K562 (cell line): ENCODE data around the gene INKA2.

Experiments used
- ATF2 ChIP-seq: sonication (generic); formaldehyde crosslinking; IDR thresholded peaks from 2 replicates; pipeline ENCODE4 v1.8.1; 2022; ENCODE audit warnings: missing genetic modification reagents
- CHD4 ChIP-seq: fragments of 200-600 bp; sonication (generic); IDR thresholded peaks from 3 replicates; pipeline ENCODE4 v1.6.1; 2012; ENCODE audit warnings: low read depth, mild to moderate bottlenecking, mixed read lengths, low read length, inconsistent platforms; ENCODE audit not compliant: insufficient read depth, insufficient replicate concordance, poor library complexity, severe bottlenecking
- MTA2 ChIP-seq: fragments of 450-650 bp; IDR thresholded peaks from 2 replicates; pipeline ENCODE4 v1.6.1; 2016; ENCODE audit warnings: low read depth
- POLR2AphosphoS5 ChIP-seq: IDR thresholded peaks from 2 replicates; pipeline ENCODE4 v1.6.1; 2011; ENCODE audit warnings: mild to moderate bottlenecking, low read depth, low read length, moderate library complexity; ENCODE audit not compliant: control insufficient read depth, insufficient read depth
- SIRT6 ChIP-seq: IDR thresholded peaks from one replicate; pipeline ENCODE4 v1.6.1; 2012; ENCODE audit warnings: low read depth, mild to moderate bottlenecking, control low read depth, inconsistent platforms, low read length, moderate library complexity
- STAT5B ChIP-seq: fragments of 250-450 bp; sonication (Bioruptor Pico); IDR thresholded peaks from 2 replicates; pipeline ENCODE4 v1.8.0; 2021; ENCODE audit warnings: mild to moderate bottlenecking, inconsistent platforms
- TCF7L2 ChIP-seq: fragments of 150-350 bp; IDR thresholded peaks from 2 replicates; pipeline ENCODE4 v1.6.1; 2016; ENCODE audit warnings: low read depth, mild to moderate bottlenecking, low read length, moderate library complexity
- TEAD2 ChIP-seq: fragments of 450-650 bp; IDR thresholded peaks from 2 replicates; pipeline ENCODE4 v1.6.1; 2016; ENCODE audit warnings: missing genetic modification characterization, control low read depth, missing compliant biosample characterization
- TGIF2 ChIP-seq: sonication (generic); formaldehyde crosslinking; IDR thresholded peaks from 2 replicates; pipeline ENCODE4 v1.8.1; 2022; ENCODE audit warnings: mild to moderate bottlenecking, missing genetic modification reagents, moderate library complexity
- USF1 ChIP-seq: sonication (generic); formaldehyde crosslinking; IDR thresholded peaks from 2 replicates; pipeline ENCODE4 v1.9.0; 2022; ENCODE audit warnings: mild to moderate bottlenecking, missing genetic modification reagents
- ZBTB8A ChIP-seq: fragments of 450-650 bp; IDR thresholded peaks from 2 replicates; pipeline ENCODE4 v1.6.1; 2018; ENCODE audit warnings: mild to moderate bottlenecking, moderate library complexity; ENCODE audit not compliant: partially characterized antibody
- TF ChIP-seq, protein P1 (sequence below), 3 experiments: IDR thresholded peaks in 2 of 3; conservative IDR thresholded peaks in 1 of 3; 2 replicates each; pipeline ENCODE4 v1.5.1; 2011 to 2012; ENCODE audit warnings: low read length in 3 of 3, mild to moderate bottlenecking in 3 of 3, control low read depth in 2 of 3, improper control_type of control experiment in 1 of 3, inconsistent platforms in 1 of 3, low read depth in 1 of 3, mixed read lengths in 1 of 3, moderate library complexity in 1 of 3; ENCODE audit not compliant: insufficient read depth in 2 of 3
- TF ChIP-seq, protein P2 (sequence below), 2 experiments: fragments of 450-650 bp; formaldehyde crosslinking in 1 of 2; IDR thresholded peaks; 2 replicates each; pipeline versions ENCODE4 v1.4.0 to v1.6.1; 2014 to 2020; ENCODE audit warnings: mild to moderate bottlenecking in 2 of 2, borderline replicate concordance in 1 of 2, low read depth in 1 of 2
- TF ChIP-seq, protein P3 (sequence below), 2 experiments: fragments of 450-650 bp in 1 of 2; sonication (generic) in 1 of 2; formaldehyde crosslinking in 1 of 2; IDR thresholded peaks in 1 of 2; conservative IDR thresholded peaks in 1 of 2; 2 replicates each; pipeline versions ENCODE4 v1.6.1 to v1.8.1; 2016 to 2023; ENCODE audit warnings: mild to moderate bottlenecking in 2 of 2, moderate library complexity in 2 of 2, inconsistent platforms in 1 of 2, missing genetic modification reagents in 1 of 2

GRCh38 chr1:111749628-111750027, 10.4 kb upstream of the INKA2 start:
- TF ChIP-seq TGIF2 (CRISPR knock-in tag) = no peak
- TF ChIP-seq POLR2AphosphoS5 = no peak
- TF ChIP-seq, protein P1, sequence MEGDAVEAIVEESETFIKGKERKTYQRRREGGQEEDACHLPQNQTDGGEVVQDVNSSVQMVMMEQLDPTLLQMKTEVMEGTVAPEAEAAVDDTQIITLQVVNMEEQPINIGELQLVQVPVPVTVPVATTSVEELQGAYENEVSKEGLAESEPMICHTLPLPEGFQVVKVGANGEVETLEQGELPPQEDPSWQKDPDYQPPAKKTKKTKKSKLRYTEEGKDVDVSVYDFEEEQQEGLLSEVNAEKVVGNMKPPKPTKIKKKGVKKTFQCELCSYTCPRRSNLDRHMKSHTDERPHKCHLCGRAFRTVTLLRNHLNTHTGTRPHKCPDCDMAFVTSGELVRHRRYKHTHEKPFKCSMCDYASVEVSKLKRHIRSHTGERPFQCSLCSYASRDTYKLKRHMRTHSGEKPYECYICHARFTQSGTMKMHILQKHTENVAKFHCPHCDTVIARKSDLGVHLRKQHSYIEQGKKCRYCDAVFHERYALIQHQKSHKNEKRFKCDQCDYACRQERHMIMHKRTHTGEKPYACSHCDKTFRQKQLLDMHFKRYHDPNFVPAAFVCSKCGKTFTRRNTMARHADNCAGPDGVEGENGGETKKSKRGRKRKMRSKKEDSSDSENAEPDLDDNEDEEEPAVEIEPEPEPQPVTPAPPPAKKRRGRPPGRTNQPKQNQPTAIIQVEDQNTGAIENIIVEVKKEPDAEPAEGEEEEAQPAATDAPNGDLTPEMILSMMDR (IDR thresholded peaks at IDR 0.05 in 2 of 3, conservative IDR thresholded peaks at IDR 0.05 in 1 of 3; ENCODE audit: insufficient read depth in 2 of 3, low read depth in 1 of 3, low read length in 3 of 3) = no peak
- TF ChIP-seq TCF7L2 = no peak
- TF ChIP-seq MTA2 = no peak
- TF ChIP-seq SIRT6 = no peak
- no peak for TF ChIP-seq CHD4
- no peak for TF ChIP-seq STAT5B (CRISPR knock-in tag)
- TF ChIP-seq, protein P2, sequence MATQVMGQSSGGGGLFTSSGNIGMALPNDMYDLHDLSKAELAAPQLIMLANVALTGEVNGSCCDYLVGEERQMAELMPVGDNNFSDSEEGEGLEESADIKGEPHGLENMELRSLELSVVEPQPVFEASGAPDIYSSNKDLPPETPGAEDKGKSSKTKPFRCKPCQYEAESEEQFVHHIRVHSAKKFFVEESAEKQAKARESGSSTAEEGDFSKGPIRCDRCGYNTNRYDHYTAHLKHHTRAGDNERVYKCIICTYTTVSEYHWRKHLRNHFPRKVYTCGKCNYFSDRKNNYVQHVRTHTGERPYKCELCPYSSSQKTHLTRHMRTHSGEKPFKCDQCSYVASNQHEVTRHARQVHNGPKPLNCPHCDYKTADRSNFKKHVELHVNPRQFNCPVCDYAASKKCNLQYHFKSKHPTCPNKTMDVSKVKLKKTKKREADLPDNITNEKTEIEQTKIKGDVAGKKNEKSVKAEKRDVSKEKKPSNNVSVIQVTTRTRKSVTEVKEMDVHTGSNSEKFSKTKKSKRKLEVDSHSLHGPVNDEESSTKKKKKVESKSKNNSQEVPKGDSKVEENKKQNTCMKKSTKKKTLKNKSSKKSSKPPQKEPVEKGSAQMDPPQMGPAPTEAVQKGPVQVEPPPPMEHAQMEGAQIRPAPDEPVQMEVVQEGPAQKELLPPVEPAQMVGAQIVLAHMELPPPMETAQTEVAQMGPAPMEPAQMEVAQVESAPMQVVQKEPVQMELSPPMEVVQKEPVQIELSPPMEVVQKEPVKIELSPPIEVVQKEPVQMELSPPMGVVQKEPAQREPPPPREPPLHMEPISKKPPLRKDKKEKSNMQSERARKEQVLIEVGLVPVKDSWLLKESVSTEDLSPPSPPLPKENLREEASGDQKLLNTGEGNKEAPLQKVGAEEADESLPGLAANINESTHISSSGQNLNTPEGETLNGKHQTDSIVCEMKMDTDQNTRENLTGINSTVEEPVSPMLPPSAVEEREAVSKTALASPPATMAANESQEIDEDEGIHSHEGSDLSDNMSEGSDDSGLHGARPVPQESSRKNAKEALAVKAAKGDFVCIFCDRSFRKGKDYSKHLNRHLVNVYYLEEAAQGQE (IDR thresholded peaks at IDR 0.05; ENCODE audit: borderline replicate concordance) = no peak
- TF ChIP-seq, protein P2 (CRISPR knock-in tag; IDR thresholded peaks at IDR 0.05; ENCODE audit: low read depth) = no peak
- TF ChIP-seq USF1 (CRISPR knock-in tag) = no peak
- no peak for TF ChIP-seq ATF2
- no peak for TF ChIP-seq TEAD2 (tag)
- TF ChIP-seq, protein P3, sequence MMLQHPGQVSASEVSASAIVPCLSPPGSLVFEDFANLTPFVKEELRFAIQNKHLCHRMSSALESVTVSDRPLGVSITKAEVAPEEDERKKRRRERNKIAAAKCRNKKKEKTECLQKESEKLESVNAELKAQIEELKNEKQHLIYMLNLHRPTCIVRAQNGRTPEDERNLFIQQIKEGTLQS (IDR thresholded peaks at IDR 0.05) = no peak
- TF ChIP-seq, protein P3 (CRISPR knock-in tag; conservative IDR thresholded peaks at IDR 0.05) = no peak
- TF ChIP-seq ZBTB8A = no peak
